ENCODE measurements around the gene LHFPL3.

The LHFPL3 gene

GRCh38 chr7:104652434-104652833 lies 324.0 kb downstream of the LHFPL3 start:
- no peak for TF ChIP-seq SUZ12 (IDR thresholded peaks at IDR 0.05)
- TF ChIP-seq LEF1 (IDR thresholded peaks at IDR 0.05; ENCODE audit: borderline replicate concordance): no peak
- TF ChIP-seq FOXA1 (IDR thresholded peaks at IDR 0.05): no peak
- no peak for TF ChIP-seq BHLHE40 (IDR thresholded peaks at IDR 0.05; ENCODE audit: borderline replicate concordance)
- no peak for TF ChIP-seq TARDBP (IDR thresholded peaks at IDR 0.05)
- TF ChIP-seq ELF4 (IDR thresholded peaks at IDR 0.05): no peak
- no peak for TF ChIP-seq SP1 (IDR thresholded peaks at IDR 0.05)
- TF ChIP-seq FOXM1 (IDR thresholded peaks at IDR 0.05; ENCODE audit: borderline replicate concordance): no peak
- TF ChIP-seq CTBP1 (IDR thresholded peaks at IDR 0.05; ENCODE audit: borderline replicate concordance): no peak
- TF ChIP-seq, protein P1, sequence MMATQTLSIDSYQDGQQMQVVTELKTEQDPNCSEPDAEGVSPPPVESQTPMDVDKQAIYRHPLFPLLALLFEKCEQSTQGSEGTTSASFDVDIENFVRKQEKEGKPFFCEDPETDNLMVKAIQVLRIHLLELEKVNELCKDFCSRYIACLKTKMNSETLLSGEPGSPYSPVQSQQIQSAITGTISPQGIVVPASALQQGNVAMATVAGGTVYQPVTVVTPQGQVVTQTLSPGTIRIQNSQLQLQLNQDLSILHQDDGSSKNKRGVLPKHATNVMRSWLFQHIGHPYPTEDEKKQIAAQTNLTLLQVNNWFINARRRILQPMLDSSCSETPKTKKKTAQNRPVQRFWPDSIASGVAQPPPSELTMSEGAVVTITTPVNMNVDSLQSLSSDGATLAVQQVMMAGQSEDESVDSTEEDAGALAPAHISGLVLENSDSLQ (IDR thresholded peaks at IDR 0.05): no peak
- no peak for TF ChIP-seq HDGF (IDR thresholded peaks at IDR 0.05; ENCODE audit: borderline replicate concordance)
- no peak for TF ChIP-seq NFRKB (IDR thresholded peaks at IDR 0.05)
- no peak for TF ChIP-seq ZNF384 (IDR thresholded peaks at IDR 0.05)
- no peak for TF ChIP-seq FOXK2 (IDR thresholded peaks at IDR 0.05)
- TF ChIP-seq ARNT (IDR thresholded peaks at IDR 0.05): no peak
- no peak for TF ChIP-seq L3MBTL2 (conservative IDR thresholded peaks at IDR 0.05)
- POLR2A ChIA-PET: no interaction called here
- DNase-seq (ENCODE audit: extremely low spot score): no peak
- CTCF ChIA-PET: no interaction called here

DNA sequence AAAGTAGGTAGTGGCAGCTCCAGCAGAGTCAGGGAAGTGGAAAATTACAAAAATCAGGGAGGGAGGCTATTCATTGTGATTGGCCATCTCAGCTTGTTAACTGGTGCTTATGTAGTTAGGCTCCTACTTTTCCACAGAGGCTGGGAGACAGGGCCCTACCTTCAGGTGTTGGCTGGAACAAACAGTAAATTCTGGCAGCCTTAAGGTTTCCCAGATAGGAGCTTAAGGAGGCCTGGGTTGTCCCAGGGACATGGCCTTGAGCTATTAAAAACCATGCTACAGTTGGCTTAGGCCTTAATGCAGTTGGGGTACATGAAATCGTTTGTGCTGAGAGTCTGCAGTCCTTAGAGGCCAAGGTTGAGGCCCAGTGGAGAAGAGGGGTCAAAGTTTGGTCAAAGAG lies 324.5 kb downstream of the LHFPL3 start:
- TF ChIP-seq CTBP1 (IDR thresholded peaks at IDR 0.05; ENCODE audit: borderline replicate concordance) (no peak), FOXK2 (IDR thresholded peaks at IDR 0.05) (no peak), FOXM1 (IDR thresholded peaks at IDR 0.05; ENCODE audit: borderline replicate concordance) (no peak), HDGF (IDR thresholded peaks at IDR 0.05; ENCODE audit: borderline replicate concordance) (no peak), SP1 (IDR thresholded peaks at IDR 0.05) (no peak), NFRKB (IDR thresholded peaks at IDR 0.05) (no peak), BHLHE40 (IDR thresholded peaks at IDR 0.05; ENCODE audit: borderline replicate concordance) (no peak), SUZ12 (IDR thresholded peaks at IDR 0.05) (no peak), ZNF384 (IDR thresholded peaks at IDR 0.05) (no peak), ARNT (IDR thresholded peaks at IDR 0.05) (no peak), TARDBP (IDR thresholded peaks at IDR 0.05) (no peak), LEF1 (IDR thresholded peaks at IDR 0.05; ENCODE audit: borderline replicate concordance) (no peak), FOXA1 (IDR thresholded peaks at IDR 0.05) (no peak), L3MBTL2 (conservative IDR thresholded peaks at IDR 0.05) (no peak), ELF4 (IDR thresholded peaks at IDR 0.05) (no peak)
- TF ChIP-seq, protein P1 (IDR thresholded peaks at IDR 0.05): no peak
- POLR2A ChIA-PET: no interaction called here
- CTCF ChIA-PET: no interaction called here
- DNase-seq (ENCODE audit: extremely low spot score): no peak

GRCh38 chr7:104653825-104654401 lies 325.5 kb downstream of the LHFPL3 start:
- CTCF ChIA-PET: interaction anchor here (1.5 kb wide), 1 partner anchor 10 kb away, joined by 5 read pairs; no protein-coding TSS in a partner anchor
- no peak for DNase-seq (ENCODE audit: extremely low spot score)
- POLR2A ChIA-PET: no interaction called here
- TF ChIP-seq, protein P1 (IDR thresholded peaks at IDR 0.05): no peak
- TF ChIP-seq FOXK2 (IDR thresholded peaks at IDR 0.05) (no peak), ELF4 (IDR thresholded peaks at IDR 0.05) (no peak), HDGF (IDR thresholded peaks at IDR 0.05; ENCODE audit: borderline replicate concordance) (no peak), ARNT (IDR thresholded peaks at IDR 0.05) (no peak), LEF1 (IDR thresholded peaks at IDR 0.05; ENCODE audit: borderline replicate concordance) (no peak)

DNA sequence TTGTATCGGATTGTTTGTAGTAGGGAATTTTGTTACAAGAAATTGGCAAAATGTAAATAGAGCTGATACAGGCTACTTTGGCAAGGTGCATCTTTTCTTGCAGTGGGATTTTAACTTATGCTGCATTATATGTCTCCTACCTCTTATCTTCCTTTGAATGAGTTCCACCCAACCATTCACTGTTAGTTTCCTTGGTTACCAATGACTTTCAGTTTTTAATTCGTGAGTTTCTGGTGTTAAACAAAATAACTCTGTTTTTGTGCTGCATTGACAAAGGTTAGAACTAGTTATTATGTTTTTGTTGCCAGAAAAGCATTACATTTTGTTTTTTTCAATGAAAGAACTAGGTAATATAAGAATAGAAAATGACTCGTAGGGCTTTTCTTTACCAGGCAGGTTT lies 327.2 kb downstream of the LHFPL3 start:
- TF ChIP-seq LEF1 (IDR thresholded peaks at IDR 0.05; ENCODE audit: borderline replicate concordance) (no peak), ZNF384 (IDR thresholded peaks at IDR 0.05) (no peak), SP1 (IDR thresholded peaks at IDR 0.05) (no peak), BHLHE40 (IDR thresholded peaks at IDR 0.05; ENCODE audit: borderline replicate concordance) (no peak), SUZ12 (IDR thresholded peaks at IDR 0.05) (no peak)
- no peak for DNase-seq (ENCODE audit: extremely low spot score)
- ChIA-PET POLR2A (no interaction called here), CTCF (interaction anchor here (0.7 to 1.5 kb wide), 2 partner anchors 12 to 39 kb away, joined by 3 to 5 read pairs; no protein-coding TSS in a partner anchor)

GRCh38 chr7:104656467-104656866 lies 328.1 kb downstream of the LHFPL3 start:
- DNase-seq (ENCODE audit: extremely low spot score): no peak
- POLR2A ChIA-PET: no interaction called here
- CTCF ChIA-PET: interaction anchor here (0.7 kb wide), 1 partner anchor 39 kb away, joined by 3 read pairs; no protein-coding TSS in a partner anchor
- TF ChIP-seq FOXK2 (IDR thresholded peaks at IDR 0.05) (no peak), BHLHE40 (IDR thresholded peaks at IDR 0.05; ENCODE audit: borderline replicate concordance) (no peak), ARNT (IDR thresholded peaks at IDR 0.05) (no peak), CTBP1 (IDR thresholded peaks at IDR 0.05; ENCODE audit: borderline replicate concordance) (no peak), TARDBP (IDR thresholded peaks at IDR 0.05) (no peak), NFRKB (IDR thresholded peaks at IDR 0.05) (no peak), LEF1 (IDR thresholded peaks at IDR 0.05; ENCODE audit: borderline replicate concordance) (no peak)

GRCh38 chr7:104657134-104657533 lies 328.7 kb downstream of the LHFPL3 start:
- DNase-seq (ENCODE audit: extremely low spot score): no peak
- ChIA-PET CTCF (no interaction called here), POLR2A (no interaction called here)
- TF ChIP-seq FOXM1 (IDR thresholded peaks at IDR 0.05; ENCODE audit: borderline replicate concordance) (no peak), SP1 (IDR thresholded peaks at IDR 0.05) (no peak), BHLHE40 (IDR thresholded peaks at IDR 0.05; ENCODE audit: borderline replicate concordance) (no peak), HDGF (IDR thresholded peaks at IDR 0.05; ENCODE audit: borderline replicate concordance) (no peak), NFRKB (IDR thresholded peaks at IDR 0.05) (no peak), LEF1 (IDR thresholded peaks at IDR 0.05; ENCODE audit: borderline replicate concordance) (no peak), FOXA1 (IDR thresholded peaks at IDR 0.05) (no peak), L3MBTL2 (conservative IDR thresholded peaks at IDR 0.05) (no peak), CTBP1 (IDR thresholded peaks at IDR 0.05; ENCODE audit: borderline replicate concordance) (no peak), ARNT (IDR thresholded peaks at IDR 0.05) (no peak), TARDBP (IDR thresholded peaks at IDR 0.05) (no peak), SUZ12 (IDR thresholded peaks at IDR 0.05) (no peak), ELF4 (IDR thresholded peaks at IDR 0.05) (no peak), ZNF384 (IDR thresholded peaks at IDR 0.05) (no peak), FOXK2 (IDR thresholded peaks at IDR 0.05) (no peak)
- TF ChIP-seq, protein P1 (IDR thresholded peaks at IDR 0.05): no peak

Data from HEK293T (cell line).